ENCODE measurements around the gene TMEM234. TPM values are rescaled to one million over a fixed set of nuclear protein-coding genes. Genes with fewer than 3 reads are reported as not detected.
"Not testable (repeated sequence)": the region's sequence is repeated elsewhere in the genome, so short reads cannot be mapped to it uniquely, and the experiment has no call there.

The TMEM234 gene
- 9.9 TPM for polyA plus RNA-seq (2012; ENCODE audit: insufficient read depth, insufficient read length, low read depth)

DNA sequence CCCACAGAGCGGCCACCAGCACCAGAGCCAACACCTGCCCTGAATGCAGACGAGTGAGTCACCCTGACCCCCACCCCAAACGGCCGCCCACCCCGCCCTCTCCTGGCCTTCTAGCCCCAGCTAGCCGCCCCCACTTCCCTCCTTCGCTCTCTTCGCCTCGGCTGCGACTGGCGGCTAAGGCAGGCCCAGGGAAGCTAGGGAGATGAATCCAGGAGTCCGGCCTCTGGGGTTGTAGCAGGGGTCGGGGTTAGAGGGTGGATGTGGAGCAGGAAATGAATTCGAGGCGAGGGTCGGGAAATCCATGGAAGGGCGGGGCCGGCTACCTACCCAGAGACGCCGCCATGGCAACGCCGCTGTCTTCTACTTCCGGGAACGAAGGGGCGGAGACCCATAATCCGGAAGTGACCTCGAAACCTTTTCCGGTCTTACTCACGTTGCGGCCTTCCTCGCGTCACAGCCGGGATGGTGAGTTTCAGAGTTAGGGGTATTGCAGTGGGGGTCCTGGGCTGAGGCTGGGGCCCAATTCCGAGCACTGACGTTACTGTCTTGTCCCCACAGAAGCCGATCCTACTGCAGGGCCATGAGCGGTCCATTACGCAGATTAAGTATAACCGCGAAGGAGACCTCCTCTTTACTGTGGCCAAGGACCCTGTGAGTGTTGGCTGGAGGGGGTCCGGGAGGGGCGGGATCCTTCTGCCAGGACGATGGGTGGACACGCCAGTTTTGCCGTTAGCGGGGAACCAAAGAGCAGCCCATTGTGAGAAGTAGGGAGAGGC lies at the start of gene TMEM234, which contains the start of gene EIF3I:
Gene TMEM234 (minus strand): TSS at position 374 of the 776 bp plus-strand sequence. CDS start 31 bp downstream, at position 343.
Gene EIF3I (plus strand): TSS at position 428 of the 776 bp plus-strand sequence. CDS start 35 bp downstream, at position 463.
- TF ChIP-seq, protein P1, sequence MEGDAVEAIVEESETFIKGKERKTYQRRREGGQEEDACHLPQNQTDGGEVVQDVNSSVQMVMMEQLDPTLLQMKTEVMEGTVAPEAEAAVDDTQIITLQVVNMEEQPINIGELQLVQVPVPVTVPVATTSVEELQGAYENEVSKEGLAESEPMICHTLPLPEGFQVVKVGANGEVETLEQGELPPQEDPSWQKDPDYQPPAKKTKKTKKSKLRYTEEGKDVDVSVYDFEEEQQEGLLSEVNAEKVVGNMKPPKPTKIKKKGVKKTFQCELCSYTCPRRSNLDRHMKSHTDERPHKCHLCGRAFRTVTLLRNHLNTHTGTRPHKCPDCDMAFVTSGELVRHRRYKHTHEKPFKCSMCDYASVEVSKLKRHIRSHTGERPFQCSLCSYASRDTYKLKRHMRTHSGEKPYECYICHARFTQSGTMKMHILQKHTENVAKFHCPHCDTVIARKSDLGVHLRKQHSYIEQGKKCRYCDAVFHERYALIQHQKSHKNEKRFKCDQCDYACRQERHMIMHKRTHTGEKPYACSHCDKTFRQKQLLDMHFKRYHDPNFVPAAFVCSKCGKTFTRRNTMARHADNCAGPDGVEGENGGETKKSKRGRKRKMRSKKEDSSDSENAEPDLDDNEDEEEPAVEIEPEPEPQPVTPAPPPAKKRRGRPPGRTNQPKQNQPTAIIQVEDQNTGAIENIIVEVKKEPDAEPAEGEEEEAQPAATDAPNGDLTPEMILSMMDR (IDR thresholded peaks at IDR 0.05; ENCODE audit: low read depth, low read length), result no peak
- Histone ChIP-seq H3K4me3 (ENCODE audit: low read depth, low read length) (peak within 1 kb of the TSS; percentile 88), H3K9me3 (no peaks in the 10 kb centered on the region), H3K27me3 (no peaks in the 10 kb centered on the region), H3K36me3 (peaks cover 10% of the 10 kb centered on the region), H3K4me1 (no peaks in the 10 kb centered on the region)
- peak; percentile 84 for DNase-seq

DNA sequence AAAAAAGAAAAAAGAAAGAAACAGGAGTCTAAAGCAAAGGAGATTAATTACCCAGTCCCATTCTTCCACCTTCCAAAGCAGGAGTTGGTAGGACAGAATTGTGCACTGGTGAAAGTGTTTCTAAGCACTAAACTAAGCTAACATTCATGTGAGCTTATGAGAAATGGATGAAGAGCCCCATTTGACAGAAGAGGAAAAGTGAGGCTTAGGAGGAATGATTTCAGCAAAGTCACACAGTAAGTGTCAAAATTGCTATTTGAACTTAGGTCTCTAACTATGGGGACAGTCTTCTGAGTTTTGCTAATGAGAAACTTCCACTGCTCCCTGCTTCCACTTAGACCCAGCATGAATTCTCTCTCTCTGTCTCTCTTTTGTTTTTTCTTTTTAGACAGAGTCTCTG lies 47.6 kb upstream of the TMEM234 start:
- TF ChIP-seq, protein P1 (IDR thresholded peaks at IDR 0.05; ENCODE audit: low read depth, low read length), result no peak
- no peak for DNase-seq
- Histone ChIP-seq H3K4me1 (no peaks in the 10 kb centered on the region), H3K36me3 (no peaks in the 10 kb centered on the region), H3K4me3 (ENCODE audit: low read depth, low read length) (no peak overlapping the region), H3K9me3 (no peaks in the 10 kb centered on the region), H3K27me3 (no peaks in the 10 kb centered on the region)

DNA sequence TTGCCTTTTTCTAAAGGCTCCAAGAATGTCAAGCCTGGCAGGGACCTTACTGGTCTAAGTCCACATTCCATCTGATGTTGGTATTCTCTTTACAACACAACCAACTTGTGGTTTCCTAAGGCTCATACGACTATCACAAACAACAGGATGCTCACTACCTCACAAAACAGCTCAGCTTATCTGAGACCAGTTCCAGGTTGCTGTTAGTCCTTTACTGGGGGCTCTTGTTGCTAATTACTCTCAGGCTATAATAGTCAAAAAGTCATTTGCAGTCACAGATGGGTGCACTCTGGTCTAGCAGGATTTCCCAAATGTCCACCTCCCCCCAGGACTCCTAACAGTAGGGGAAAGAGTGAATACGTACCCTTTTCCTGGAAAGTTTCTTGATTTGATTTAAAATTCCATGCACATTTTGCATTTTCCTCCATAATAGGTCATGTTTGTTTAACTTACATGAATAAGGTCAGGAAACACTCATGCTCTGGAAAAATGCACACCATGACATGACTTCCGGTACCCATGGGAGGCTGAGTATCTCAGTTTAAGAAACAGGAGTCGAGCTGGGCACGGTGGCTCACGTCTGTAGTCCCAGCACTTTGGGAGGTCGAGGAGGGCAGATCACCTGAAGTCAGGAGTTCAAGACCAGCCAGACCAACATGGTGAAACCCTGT lies 44.9 kb upstream of the TMEM234 start:
- Histone ChIP-seq H3K36me3 (no peaks in the 10 kb centered on the region), H3K4me3 (ENCODE audit: low read depth, low read length) (no peak overlapping the region), H3K4me1 (no peaks in the 10 kb centered on the region), H3K27me3 (no peaks in the 10 kb centered on the region), H3K9me3 (no peaks in the 10 kb centered on the region)
- no peak for DNase-seq
- TF ChIP-seq, protein P1 (IDR thresholded peaks at IDR 0.05; ENCODE audit: low read depth, low read length), result no peak

DNA sequence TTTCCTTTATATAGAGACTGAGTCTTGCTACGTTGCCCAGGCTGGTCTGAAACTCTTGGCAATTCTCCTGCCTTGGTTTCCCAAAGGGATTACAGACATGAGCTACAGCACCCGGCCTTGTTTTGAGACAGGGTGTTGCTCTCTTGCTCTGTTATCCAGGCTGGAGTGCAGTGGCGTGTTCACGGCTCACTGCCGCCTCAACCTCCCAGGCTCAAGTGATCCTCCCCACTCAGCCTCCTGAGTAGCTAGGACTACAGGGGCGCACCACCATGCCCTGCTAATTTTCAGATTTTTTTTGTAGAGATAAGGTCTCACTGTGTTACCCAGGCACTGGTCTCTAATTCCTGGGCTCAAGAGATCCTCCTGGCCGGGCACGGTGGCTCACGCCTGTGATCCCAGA lies 43.7 kb upstream of the TMEM234 start:
- DNase-seq, result no peak
- H3K36me3 ChIP-seq, result no peaks in the 10 kb centered on the region
- TF ChIP-seq, protein P1 (IDR thresholded peaks at IDR 0.05; ENCODE audit: low read depth, low read length), result no peak
- H3K9me3 ChIP-seq, result no peaks in the 10 kb centered on the region
- no peak overlapping the region for H3K4me3 ChIP-seq (ENCODE audit: low read depth, low read length)
- no peaks in the 10 kb centered on the region for H3K4me1 ChIP-seq
- H3K27me3 ChIP-seq, result no peaks in the 10 kb centered on the region

DNA sequence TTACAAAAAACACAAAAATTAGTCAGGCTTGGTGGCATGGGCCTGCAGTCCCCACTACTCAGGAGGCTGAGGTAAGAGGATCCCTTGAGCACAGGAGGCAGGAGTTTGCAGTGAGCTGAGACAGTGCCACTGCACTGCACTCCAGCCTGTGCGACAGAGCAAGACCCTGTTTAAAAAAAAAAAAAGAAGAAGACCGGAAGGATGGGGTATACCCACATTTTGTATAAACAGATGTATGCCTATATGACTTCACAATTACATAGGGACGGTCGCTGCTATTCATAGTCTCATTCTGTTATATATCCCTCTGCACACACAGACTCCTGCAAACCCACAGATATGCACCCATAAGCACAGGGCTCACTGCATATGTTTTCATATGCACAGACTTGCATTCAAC lies 41.6 kb upstream of the TMEM234 start:
- Histone ChIP-seq H3K4me3 (ENCODE audit: low read depth, low read length) (no peak overlapping the region), H3K4me1 (no peaks in the 10 kb centered on the region), H3K36me3 (no peaks in the 10 kb centered on the region), H3K9me3 (no peaks in the 10 kb centered on the region), H3K27me3 (no peaks in the 10 kb centered on the region)
- TF ChIP-seq, protein P1 (IDR thresholded peaks at IDR 0.05; ENCODE audit: low read depth, low read length), result no peak
- no peak for DNase-seq

DNA sequence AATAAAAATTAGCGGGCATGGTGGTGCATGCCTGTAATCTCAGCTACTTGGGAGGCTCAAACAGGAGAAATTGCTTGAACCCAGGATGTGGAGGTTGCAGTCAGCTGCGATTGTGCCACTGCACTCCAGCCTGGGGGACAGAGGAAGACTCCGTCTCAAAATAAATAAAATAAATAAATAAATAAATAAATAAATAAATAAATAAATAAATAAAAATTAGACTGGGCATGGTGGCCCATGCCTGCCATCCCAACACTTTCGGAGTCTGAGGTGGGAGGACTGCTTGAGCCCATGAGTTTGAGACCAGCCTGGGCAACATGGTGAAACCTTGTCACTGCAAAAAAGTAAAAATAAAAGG lies 41.1 kb upstream of the TMEM234 start:
- H3K9me3 ChIP-seq; H3K36me3 ChIP-seq; H3K4me3 ChIP-seq (ENCODE audit: low read depth, low read length); DNase-seq; H3K4me1 ChIP-seq; H3K27me3 ChIP-seq: not testable (repeated sequence)
